ENCODE results near the gene ALDH1A2. TPM values are rescaled to one million over a fixed set of nuclear protein-coding genes. Genes with fewer than 3 reads are reported as not detected.

The ALDH1A2 gene
- 0.34 to 0.61 TPM (median 0.44 TPM) in 4 of 5 replicates, not detected in the other for total RNA-seq (2022; extraction: Qiagen RNA extraction)

DNA sequence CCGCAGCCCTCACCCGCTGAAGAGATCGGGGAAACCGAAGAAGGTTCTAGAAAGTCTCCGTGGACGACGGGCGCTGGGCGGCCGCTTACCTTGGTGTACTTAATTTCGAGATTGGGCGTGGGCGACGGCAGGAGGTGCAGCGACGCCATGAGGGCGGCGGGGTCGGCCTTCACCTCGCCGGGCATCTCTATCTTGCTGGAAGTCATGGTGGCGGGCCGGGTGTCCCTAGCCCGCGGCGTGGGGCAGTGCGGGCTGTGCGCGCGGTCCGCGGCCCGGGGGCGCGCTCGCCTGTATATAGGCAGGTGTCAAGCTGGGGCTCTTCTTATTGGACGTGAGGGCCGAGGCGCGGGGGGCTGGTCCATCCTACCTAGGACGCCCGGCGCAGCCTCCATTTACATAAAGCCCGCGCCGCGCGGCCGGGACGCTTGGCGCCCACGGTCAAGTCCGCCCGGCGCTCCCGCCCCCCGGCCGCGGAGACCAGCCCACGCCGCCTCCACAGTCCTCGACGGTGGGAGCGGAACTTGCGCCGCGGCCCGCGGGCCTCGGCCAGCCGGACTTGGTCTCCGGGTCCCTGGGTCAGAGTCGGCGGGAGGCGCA lies at the start of gene ALDH1A2:
TSS of gene ALDH1A2 (minus strand) at position 267 of the 597 bp plus-strand sequence. CDS start at position 206, 61 bp downstream.

Other genes starting within 250 kb of the ALDH1A2 start
- not detected in 5 replicates for gene AQP9, start 72.7 kb upstream of the ALDH1A2 start, total RNA-seq (2022; extraction: Qiagen RNA extraction)

Data from A549 treated with CORT108297 at 1 μM for 4 hours (cell line).